Sigmoid colon (tissue), 7 donors: ENCODE results near the gene MAP1LC3B2. TPM values are rescaled to one million over a fixed set of nuclear protein-coding genes. Genes with fewer than 3 reads are reported as not detected.

Source experiments
- DNase-seq: peaks from one replicate; pipeline ENCODE4 v3.0.0-alpha.2; 2019
- H3K27ac ChIP-seq, 4 donors: fragments of 200-600 bp; sonication (generic); one replicate each; pipeline ENCODE4 v1.5.1; 2016 to 2019; ENCODE audit warnings: mild to moderate bottlenecking in 1 of 4
- H3K27me3 ChIP-seq, 3 donors: fragments of 200-600 bp; sonication (generic); one replicate each; pipeline ENCODE4 v1.5.1; 2019; ENCODE audit warnings: mild to moderate bottlenecking in 1 of 3
- H3K36me3 ChIP-seq, 4 donors: fragments of 200-600 bp; sonication (generic); one replicate each; pipeline ENCODE4 v1.5.1; 2016 to 2019
- H3K4me1 ChIP-seq, 4 donors: fragments of 200-600 bp; sonication (generic); one replicate each; pipeline ENCODE4 v1.5.1; 2017 to 2019
- H3K4me3 ChIP-seq, 4 donors: fragments of 200-600 bp; sonication (generic); one replicate each; pipeline ENCODE4 v1.5.1; 2017 to 2019; ENCODE audit warnings: mild to moderate bottlenecking in 2 of 4, moderate library complexity in 1 of 4
- H3K9me3 ChIP-seq, 4 donors: fragments of 200-600 bp in 3 of 4; sonication (generic) in 3 of 4; one replicate each; pipeline versions ENCODE4 v1.5.1 to v1.6.1; 2013 to 2019
- CTCF ChIP-seq, 4 experiments: fragments of 450-650 bp in 3 of 4; fragments of 200-600 bp in 1 of 4; IDR thresholded peaks; one replicate each; pipeline ENCODE4 v1.5.1; 2016 to 2019; ENCODE audit warnings: antibody characterized with exemption in 4 of 4, mild to moderate bottlenecking in 3 of 4, moderate library complexity in 2 of 4
- EP300 ChIP-seq, 4 donors: sonication (generic); formaldehyde crosslinking; IDR thresholded peaks; one replicate each; pipeline ENCODE4 v1.6.1; 2017; ENCODE audit warnings: antibody characterized with exemption in 4 of 4
- POLR2A ChIP-seq, 2 donors: fragments of 450-650 bp; IDR thresholded peaks; one replicate each; pipeline ENCODE4 v1.6.1; 2016; ENCODE audit warnings: antibody characterized with exemption in 2 of 2, mild to moderate bottlenecking in 2 of 2, moderate library complexity in 2 of 2
- POLR2AphosphoS5 ChIP-seq, 4 donors: sonication (generic); formaldehyde crosslinking; IDR thresholded peaks; one replicate each; pipeline ENCODE4 v1.6.1; 2017; ENCODE audit warnings: antibody characterized with exemption in 4 of 4
- WGBS, 2 donors: extraction: QIAGEN DNeasy Blood & Tissue Kit; methylation state at CpG; one replicate each; pipeline ENCODE4 v1.1.7; 2013; 5-methylcytosine and 5-hydroxymethylcytosine counted together
- intact Hi-C: fragments of 100-400 bp; cut with DNase I; formaldehyde crosslinking; loops from one replicate; pipeline ENCODE4 v1.15.1; 2023
- polyA plus RNA-seq, 3 donors: library from polyadenylated mRNA; stranded (reverse); fragments of 200-250 nt; gene quantifications; one replicate each; pipeline ENCODE4 v1.2.3, GENCODE V29; 2013
- total RNA-seq, 4 donors: library from RNA; depleted of rRNA; stranded (reverse); fragments of >200 nt; gene quantifications; one replicate each; pipeline ENCODE4 v1.1.0, GENCODE V29; 2016
- donor health status: healthy with polysubstance abuse.
- donor health status: Bipolar disorder and iron deficiency.
- donor health status: healthy.

Gene MAP1LC3B2
- total and polyA plus RNA-seq, 7 donors: 0.90 to 6.2 (median 2.9) TPM; not detected in 3

- Histone ChIP-seq H3K36me3 (no peaks in the 10 kb centered on the region), H3K27ac (no peak overlapping the region), H3K4me3 (no peak overlapping the region), H3K27me3 (no peaks in the 10 kb centered on the region), H3K9me3 (no peaks in the 10 kb centered on the region), H3K4me1 (peaks cover 0 to 37% (median 22%) of the 10 kb centered on the region in 4 donors)
- intact Hi-C loops: loop anchor here (5.0 kb wide), 1 partner anchor 604 kb away; no protein-coding TSS in a partner anchor
- no peak for DNase-seq
- 84 to 88% methylated on average over 5 of the region's 5 CpGs for WGBS, 2 donors
- no peak for TF ChIP-seq EP300 (IDR thresholded peaks at IDR 0.05)
- no peak for TF ChIP-seq CTCF (IDR thresholded peaks at IDR 0.05)
- no peak for TF ChIP-seq POLR2AphosphoS5 (IDR thresholded peaks at IDR 0.05)
- TF ChIP-seq POLR2A (IDR thresholded peaks at IDR 0.05): no peak
These were observed 42.1 kb downstream of the MAP1LC3B2 start for GRCh38 chr12:116600959-116601918.

DNA sequence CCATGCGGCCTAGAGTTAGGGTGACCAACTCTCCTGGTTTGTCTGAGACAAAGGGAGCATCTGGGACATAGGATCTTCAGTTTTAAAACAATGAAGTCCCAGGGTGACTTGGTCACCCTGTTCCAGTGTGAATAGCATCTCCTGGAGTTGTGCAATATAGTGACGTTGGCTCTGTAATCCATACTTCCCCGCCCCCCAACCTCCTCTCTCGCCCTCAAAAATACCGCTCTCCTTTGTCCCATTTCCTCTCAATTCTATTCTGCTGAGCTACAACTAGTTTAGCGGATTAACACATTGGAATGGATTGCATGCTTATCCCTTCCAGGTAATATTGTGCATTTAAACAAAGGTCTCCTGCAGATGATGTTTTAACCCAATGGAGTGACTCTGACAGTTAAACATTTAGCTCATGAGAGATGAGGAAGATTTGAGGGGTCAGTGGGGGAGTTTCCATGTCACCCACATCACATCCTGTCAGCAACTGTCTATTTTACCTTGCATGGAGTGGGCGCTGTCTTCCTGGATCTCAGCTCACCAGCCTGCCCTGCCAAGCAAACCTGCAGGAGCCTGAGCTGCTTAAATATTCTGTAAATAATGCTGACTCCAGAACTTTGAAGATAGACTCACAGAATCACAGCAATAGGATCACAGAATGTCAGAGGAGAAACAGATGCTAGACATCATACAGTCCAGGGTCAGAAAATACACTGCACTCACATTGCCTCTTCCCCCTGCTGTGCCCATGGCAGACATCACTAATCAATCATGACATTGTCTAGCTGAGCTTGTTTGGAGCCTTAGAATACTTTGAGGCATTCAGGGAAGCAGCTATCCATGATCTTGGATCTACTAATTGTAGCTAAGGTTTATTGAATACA, 43.0 kb downstream of the MAP1LC3B2 start:
- WGBS, 2 donors: 90% methylated on average over 7 of the region's 7 CpGs
- peaks cover 0 to 37% (median 22%) of the 10 kb centered on the region in 4 donors for H3K4me1 ChIP-seq
- DNase-seq: no peak
- no peak overlapping the region for H3K27ac ChIP-seq
- intact Hi-C loops: loop anchor here (5.0 kb wide), 1 partner anchor 605 kb away; no protein-coding TSS in a partner anchor
- H3K36me3 ChIP-seq: no peaks in the 10 kb centered on the region
- no peaks in the 10 kb centered on the region for H3K9me3 ChIP-seq
- no peak for TF ChIP-seq POLR2A (IDR thresholded peaks at IDR 0.05)
- no peaks in the 10 kb centered on the region for H3K27me3 ChIP-seq
- no peak overlapping the region for H3K4me3 ChIP-seq

GRCh38 chr12:116603546-116604177, 44.5 kb downstream of the MAP1LC3B2 start:
- DNase-seq: no peak
- no peak for TF ChIP-seq POLR2A (IDR thresholded peaks at IDR 0.05)
- no peak for TF ChIP-seq POLR2AphosphoS5 (IDR thresholded peaks at IDR 0.05)
- no peak for TF ChIP-seq CTCF (IDR thresholded peaks at IDR 0.05)
- no peak for TF ChIP-seq EP300 (IDR thresholded peaks at IDR 0.05)
- intact Hi-C loops: loop anchor here (5.0 kb wide), 1 partner anchor 606 kb away; no protein-coding TSS in a partner anchor
- H3K36me3 ChIP-seq: no peaks in the 10 kb centered on the region
- H3K4me3 ChIP-seq: no peak overlapping the region
- H3K4me1 ChIP-seq: peaks cover 0 to 28% (median 21%) of the 10 kb centered on the region in 4 donors
- H3K27me3 ChIP-seq: no peaks in the 10 kb centered on the region
- H3K27ac ChIP-seq: no peak overlapping the region
- H3K9me3 ChIP-seq: no peaks in the 10 kb centered on the region
- WGBS, 2 donors: 83 to 90% methylated on average over 15 of the region's 15 CpGs

DNA sequence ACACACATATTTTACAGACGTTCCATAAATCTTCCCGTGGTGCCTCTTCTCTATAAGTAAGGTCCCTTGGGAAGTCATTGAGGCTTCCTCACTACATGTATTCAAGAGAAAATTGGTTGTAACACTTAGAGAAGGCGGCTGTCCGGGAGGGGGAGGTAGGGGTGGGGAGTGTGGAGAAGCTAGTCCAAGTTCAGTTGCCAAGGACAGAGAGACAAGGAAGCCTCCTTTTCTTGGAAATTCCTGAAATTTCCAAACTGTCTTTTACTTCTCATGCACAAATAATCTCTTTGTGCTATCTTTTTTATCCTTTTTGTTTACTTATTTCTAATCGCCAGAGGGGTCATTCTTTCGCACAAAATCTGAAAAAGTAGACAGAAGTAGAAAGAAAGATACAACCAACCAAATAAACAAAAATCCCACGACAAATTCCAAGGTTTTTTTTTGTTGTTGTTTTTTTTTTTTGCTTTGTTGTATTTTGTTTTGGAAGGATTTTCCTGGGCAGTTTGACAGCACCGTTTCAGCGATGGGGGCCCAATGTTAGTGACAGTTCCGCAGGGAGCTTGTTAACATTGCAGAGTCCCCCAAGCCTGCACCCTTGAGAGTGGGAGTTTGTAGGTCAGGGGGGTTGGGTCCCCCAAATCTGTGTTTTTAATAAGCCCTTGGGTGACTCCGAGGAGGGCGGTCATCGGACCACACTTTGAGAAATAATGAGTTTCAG, 45.2 kb downstream of the MAP1LC3B2 start:
- no peak overlapping the region for H3K27ac ChIP-seq
- no peak for DNase-seq
- no peaks in the 10 kb centered on the region for H3K36me3 ChIP-seq

More for the DNA sequence above, 45.2 kb downstream of the MAP1LC3B2 start:
- 72 to 74% methylated on average over 13 of the region's 13 CpGs for WGBS, 2 donors
- H3K4me3 ChIP-seq: no peak overlapping the region
- intact Hi-C loops: loop anchor here (5.0 kb wide), 1 partner anchor 607 kb away; no protein-coding TSS in a partner anchor
- no peaks in the 10 kb centered on the region for H3K9me3 ChIP-seq
- no peak for TF ChIP-seq CTCF (IDR thresholded peaks at IDR 0.05)
- no peak for TF ChIP-seq POLR2AphosphoS5 (IDR thresholded peaks at IDR 0.05)
- no peak for TF ChIP-seq EP300 (IDR thresholded peaks at IDR 0.05)
- no peak for TF ChIP-seq POLR2A (IDR thresholded peaks at IDR 0.05)
- no peaks in the 10 kb centered on the region for H3K27me3 ChIP-seq
- H3K4me1 ChIP-seq: peaks cover 0 to 21% (median 14%) of the 10 kb centered on the region in 4 donors
